ENCODE measurements around the gene KIF16B.
"Not testable (repeated sequence)": the region's sequence is repeated elsewhere in the genome, so short reads cannot be mapped to it uniquely, and the experiment has no call there.

KIF16B gene

GRCh38 chr20:16519673-16520072, 53.6 kb downstream of the KIF16B start:
- not testable (repeated sequence) for DNase-seq (ENCODE audit: low read depth, low spot score)

DNA sequence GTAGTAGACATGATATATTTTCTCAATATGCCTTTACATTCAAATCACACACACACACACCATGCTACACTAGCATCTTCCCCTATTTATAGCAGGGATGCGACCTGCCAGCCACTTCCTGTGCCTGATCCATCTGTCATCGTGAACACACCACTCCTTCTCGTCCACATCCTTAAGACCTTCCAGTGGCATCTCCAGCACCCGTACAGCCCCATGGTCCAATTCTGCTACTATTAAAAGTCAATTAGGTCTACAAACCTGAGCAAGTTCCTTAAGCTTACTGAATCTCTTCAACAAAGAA, 54.5 kb downstream of the KIF16B start:
- no peak for DNase-seq (ENCODE audit: low read depth, low spot score)

- DNase-seq (ENCODE audit: low read depth, low spot score) = no peak
Measured at GRCh38 chr20:16517946-16518783, 55.1 kb downstream of the KIF16B start.

DNA sequence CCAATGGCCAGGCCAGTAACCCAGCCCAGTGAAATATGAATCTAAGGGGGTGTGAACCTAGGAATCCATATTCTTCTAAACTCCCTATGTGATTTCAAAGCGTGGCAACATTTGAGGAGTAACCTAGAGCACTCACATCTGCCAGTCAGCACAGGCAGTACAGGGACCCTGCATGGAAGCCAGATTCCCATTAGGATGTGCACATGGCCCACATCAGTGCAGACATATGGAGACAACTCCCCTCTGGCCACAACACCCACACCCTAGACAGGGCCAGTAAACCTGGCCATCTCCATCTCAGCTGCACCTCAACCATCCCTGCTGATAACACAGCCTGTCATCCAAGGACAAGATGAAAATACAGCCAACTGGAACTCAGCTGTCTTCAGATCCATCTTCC, 56.5 kb downstream of the KIF16B start:
- no peak for DNase-seq (ENCODE audit: low read depth, low spot score)

DNA sequence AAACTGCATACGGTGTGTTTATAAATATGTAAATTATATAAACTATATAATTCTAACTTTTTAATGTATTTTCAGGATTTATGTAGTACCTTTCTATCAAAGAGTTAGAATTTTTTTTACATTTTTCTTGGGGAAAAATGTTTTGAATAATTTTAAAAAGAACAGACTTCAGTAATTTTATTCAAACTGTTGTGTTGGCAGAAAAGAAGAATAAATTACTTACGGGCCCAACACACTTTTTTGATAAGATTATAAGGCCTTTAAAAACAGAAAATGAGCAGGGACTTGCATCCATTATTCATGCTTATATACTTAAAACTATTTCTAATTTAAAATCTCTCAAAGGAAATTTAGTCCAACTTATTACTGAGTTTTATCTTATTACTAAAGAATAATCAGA, 58.2 kb downstream of the KIF16B start:
- DNase-seq (ENCODE audit: low read depth, low spot score) = no peak

DNA sequence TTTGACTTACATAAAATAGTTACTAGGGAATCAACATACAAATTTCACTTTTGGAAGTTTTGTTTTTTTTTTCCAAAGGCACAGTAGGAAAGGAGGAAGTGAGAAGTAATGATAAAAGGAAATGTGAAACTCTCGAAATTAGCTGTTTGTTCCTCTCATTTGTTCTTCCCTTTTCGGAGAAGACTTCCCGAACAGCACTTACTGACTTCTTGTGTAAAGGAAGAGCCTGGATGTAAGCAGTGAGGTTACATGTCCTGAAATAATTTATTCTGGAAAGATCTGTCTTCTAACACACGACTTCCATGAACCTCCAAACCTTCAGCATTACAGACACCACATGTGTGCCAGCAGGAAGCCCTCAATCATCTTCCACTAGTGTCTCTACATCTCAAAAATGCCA, 59.1 kb downstream of the KIF16B start:
- DNase-seq (ENCODE audit: low read depth, low spot score) = no peak

GRCh38 chr20:16505894-16506293, 67.4 kb downstream of the KIF16B start:
- no peak for DNase-seq (ENCODE audit: low read depth, low spot score)

GRCh38 chr20:16501301-16501700, 71.9 kb downstream of the KIF16B start:
- DNase-seq (ENCODE audit: low read depth, low spot score) = no peak

DNA sequence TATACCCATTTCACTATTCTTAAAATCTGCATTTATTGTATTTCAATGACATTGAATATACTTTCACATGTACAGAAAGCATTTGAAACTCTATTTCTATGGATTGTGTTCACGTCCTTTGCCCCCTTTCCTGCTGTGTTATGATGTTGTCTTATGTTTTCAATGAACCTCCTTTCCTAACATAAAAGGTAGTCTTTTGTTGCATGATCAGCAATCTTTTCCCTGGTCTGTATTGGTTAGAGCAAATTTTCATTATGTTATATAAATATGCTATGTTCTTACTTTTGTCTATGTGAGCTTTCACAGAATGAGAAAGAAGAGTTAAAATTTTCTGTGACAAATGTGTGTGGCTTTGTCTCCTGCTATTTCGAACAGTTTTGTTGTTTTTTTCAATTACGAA, 73.1 kb downstream of the KIF16B start:
- no peak for DNase-seq (ENCODE audit: low read depth, low spot score)

DNA sequence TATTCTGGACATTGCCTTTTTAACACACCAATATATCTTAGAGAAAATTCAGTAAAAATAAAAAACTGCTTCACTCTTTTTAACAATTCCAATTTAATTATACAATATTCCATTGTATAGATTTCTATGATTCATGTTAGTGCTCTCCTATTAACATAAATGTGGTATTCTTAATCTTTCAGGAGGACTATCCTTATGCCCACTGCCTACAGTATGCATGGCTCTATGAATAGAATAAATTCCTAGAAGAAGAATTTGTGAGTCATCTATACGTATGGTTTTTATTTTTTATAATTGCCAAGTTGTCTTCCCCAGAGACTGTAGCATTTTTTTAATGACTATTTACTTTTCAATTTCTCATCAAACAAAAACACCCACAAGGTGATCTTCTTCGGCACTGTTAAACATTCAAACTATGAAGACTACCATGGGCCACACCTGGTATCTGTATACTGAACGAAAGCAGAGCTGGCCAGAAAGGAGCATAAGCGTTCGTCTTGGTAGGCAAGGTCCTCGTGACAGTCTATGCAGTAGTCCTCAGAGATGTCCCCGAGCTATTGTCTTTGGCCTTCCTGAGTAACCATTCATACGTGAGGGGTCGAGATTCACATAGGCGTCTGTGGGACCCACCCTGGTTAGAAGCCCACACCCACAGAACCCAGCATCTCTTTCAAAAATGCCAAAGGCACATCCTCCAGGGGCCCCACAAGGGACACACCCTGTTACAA, 74.6 kb downstream of the KIF16B start:
- DNase-seq (ENCODE audit: low read depth, low spot score) = no peak

DNA sequence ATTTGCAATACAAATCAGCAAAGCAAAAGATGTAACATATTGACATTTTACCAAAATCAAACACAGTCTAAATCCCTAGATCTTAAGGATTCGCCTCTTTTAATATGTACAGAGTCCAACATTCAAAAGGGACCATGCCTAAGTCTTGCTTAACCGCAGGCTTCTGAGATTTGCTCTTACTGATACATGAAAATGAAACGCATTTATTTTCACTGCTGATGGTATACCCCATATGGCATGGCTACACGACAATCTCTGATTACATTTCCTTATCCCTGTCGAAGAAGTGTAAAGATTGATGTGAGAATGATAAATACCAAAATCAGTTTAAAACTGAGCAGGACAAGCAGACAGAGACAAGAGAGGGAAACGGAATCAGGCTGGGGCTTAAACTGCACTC, 75.4 kb downstream of the KIF16B start:
- DNase-seq (ENCODE audit: low read depth, low spot score) = no peak

DNA sequence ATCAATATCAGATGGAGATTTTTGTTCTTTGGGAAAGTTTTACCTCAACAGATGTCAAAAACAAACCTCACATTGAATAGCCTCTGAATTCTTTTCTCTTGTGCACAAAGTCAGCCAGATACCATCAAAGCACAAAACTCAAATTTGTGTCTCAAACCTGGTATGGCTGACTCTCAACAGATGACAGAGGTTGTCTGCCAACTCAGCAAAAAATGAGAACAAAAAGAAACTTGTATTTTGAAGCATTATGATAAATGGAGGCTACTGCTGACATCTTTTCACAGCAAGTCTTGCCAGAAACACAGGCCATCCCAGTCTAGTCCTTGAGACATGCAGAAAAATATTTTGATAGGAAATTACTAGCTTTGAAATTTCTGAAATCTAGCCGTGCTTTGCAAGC, 79.8 kb downstream of the KIF16B start:
- DNase-seq (ENCODE audit: low read depth, low spot score) = no peak

DNA sequence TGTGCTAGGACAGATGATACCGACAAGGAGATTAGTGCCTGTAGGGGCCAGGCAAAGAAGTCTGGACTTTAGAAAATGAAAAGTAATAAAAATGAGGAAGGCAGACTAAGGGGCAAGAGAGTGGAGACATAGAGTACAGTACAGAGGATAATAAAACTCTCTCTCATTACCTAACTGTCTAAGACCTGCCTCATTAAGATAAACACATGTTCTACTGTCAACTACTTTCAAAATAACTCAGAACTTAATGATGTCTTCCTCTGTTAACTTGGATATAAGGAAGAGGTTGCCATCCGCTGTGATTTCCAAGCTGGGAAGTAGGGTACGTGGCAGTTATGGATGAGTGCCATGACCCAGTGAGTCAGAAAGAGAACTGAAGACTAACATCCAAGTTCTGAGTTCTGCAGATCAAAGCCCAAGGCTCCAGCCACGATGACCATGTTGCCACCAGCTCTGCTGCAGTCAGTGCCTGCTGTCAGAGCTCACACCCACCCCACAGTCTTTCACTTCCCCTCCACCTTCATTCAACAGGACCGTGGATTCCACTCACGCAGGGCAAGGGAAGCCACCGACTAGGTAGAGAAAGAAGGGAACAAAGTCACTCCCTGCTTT, 81.8 kb downstream of the KIF16B start:
- no peak for DNase-seq (ENCODE audit: low read depth, low spot score)

DNA sequence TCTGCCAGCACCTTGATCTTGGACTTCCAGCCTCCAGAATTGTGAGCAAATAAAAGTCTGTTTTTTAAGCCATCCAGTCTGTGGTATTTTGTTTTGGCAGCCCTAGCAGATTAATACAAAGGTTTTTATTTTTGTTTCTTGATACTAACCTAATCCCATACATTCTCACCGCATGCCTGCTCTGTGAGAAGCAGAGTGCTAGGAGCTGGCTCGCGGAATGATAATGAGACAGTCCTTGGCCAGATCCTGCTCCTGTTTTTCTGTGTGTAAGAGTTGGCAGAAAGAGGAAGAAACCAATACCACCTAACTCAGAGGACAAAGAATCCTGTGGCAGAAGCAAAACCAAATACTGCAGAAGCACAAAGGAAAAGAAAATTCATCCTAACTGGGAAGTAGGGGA, 82.6 kb downstream of the KIF16B start:
- no peak for DNase-seq (ENCODE audit: low read depth, low spot score)

DNA sequence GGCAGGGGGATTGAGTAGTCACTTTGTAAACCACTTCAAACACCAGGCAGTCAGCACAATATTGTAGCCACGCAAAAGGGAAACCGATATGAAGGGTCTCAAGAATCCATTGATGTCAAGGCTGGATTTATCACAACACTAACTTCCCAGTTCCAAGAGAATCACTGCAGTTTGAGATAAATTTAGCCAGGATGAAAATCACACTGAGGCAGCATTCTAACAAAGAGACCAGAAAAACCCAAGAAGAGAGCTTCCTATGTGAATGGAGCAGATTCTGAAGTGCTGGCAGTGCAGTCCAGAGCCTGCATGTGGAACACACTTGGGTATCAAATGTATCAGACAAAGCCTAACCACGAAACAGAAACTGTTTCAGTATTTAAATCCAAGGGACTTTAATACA, 84.6 kb downstream of the KIF16B start:
- DNase-seq (ENCODE audit: low read depth, low spot score) = no peak

DNA sequence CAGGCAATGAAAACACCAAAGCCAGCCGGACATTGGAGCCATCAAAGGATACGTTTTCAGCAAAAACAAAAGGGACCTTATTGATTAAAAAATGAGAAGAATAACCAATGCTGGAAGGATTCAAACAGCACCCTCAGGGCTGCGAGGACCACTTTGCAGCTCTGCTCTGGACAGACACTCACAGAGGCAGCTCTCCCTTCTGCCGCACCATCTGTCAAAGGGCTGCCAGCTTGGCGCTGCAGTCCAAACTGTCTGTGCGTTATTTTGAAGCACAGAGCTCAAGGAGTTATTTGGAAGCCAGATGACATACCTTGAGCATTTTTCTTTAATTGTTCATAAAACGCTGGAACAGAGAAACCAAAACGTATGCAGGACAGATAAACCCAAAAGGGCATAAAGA, 85.2 kb downstream of the KIF16B start:
- DNase-seq (ENCODE audit: low read depth, low spot score) = no peak

DNA sequence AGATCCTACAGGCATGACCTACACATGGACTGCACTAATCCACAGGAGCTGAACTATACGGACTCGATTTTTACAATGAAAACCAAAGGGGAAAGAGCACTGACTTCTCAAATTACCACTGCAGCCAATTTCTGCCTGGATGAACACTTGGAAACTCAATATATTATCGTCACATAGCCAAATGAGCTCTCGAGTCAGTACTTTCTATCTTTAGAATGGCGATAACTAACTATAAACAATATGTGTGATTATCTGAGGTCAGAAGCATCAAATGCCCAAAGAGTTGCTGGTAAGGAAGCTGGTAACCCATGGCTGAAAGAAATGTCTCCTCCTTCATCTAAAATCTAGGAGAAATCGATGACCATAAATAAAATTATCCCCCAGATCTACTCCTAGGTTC, 86.7 kb downstream of the KIF16B start:
- DNase-seq (ENCODE audit: low read depth, low spot score) = no peak

- no peak for DNase-seq (ENCODE audit: low read depth, low spot score)
Measured at GRCh38 chr20:16485401-16485800, 87.8 kb downstream of the KIF16B start.

GRCh38 chr20:16483024-16483423, 90.2 kb downstream of the KIF16B start:
- DNase-seq (ENCODE audit: low read depth, low spot score) = no peak

DNA sequence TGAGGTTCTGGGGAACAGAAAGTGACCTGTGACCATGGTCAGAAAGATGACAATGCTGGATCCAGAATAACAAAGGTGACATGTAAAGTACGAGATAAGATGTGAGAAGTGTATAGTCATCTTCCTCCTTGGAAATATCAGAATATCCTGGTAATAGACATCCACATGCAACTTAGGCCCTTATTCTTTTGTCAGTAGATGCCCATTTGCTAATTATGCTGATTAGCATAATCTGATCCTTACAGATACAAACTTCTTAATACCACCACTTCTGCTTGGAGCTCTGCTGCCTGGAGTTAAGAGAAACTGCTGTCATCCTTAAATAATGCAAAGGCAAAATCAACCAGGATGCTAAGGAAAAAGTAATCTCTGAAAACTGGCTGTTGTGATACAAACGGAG, 91.3 kb downstream of the KIF16B start:
- no peak for DNase-seq (ENCODE audit: low read depth, low spot score)

DNA sequence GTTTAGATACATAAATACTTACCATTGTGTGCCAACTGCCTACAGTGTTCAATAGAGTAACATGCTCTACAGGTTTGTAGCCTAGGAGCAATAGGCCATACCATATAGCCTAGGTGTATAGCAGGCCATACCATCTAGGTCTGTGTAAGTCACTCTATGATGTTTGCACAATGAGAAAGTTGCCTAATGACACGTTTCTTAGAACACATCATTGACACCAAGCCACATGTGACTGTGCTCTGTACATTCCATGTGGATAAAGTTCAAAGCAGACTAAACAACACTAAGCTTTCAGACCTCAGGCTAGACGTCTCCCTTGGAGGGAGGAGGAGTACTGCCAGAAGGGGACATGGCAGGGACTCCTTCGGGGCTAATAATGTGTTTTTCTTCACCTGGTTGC, 93.6 kb downstream of the KIF16B start:
- no peak for DNase-seq (ENCODE audit: low read depth, low spot score)

DNA sequence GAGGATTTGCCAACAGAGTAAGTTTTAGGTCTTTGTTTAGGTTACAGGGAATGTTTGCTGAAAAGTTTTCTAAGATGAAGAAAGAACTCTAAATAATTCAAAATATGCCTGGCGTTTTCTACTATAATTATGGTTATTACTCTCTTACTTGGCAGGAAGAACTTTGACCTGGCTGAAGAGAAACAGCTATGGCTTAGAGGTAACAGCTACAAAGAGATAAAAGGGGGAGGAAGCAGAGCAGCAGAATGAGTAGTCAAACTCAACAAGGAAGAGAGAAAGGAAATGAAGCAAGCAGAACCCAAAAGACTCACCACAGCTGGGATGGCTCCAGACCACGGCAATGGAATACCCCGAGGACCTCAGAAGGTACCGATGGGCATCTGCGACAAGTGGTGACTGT, 95.6 kb downstream of the KIF16B start:
- no peak for DNase-seq (ENCODE audit: low read depth, low spot score)

GRCh38 chr20:16476032-16476431, 97.2 kb downstream of the KIF16B start:
- no peak for DNase-seq (ENCODE audit: low read depth, low spot score)

Data from activated naive CD8-positive, alpha-beta T cell treated with anti-CD3 and anti-CD28 coated beads, Interleukin-2, amount 50 U/mL, for 16 hours (primary cell).